ENCODE data around the gene IKZF5.

The IKZF5 gene

DNA sequence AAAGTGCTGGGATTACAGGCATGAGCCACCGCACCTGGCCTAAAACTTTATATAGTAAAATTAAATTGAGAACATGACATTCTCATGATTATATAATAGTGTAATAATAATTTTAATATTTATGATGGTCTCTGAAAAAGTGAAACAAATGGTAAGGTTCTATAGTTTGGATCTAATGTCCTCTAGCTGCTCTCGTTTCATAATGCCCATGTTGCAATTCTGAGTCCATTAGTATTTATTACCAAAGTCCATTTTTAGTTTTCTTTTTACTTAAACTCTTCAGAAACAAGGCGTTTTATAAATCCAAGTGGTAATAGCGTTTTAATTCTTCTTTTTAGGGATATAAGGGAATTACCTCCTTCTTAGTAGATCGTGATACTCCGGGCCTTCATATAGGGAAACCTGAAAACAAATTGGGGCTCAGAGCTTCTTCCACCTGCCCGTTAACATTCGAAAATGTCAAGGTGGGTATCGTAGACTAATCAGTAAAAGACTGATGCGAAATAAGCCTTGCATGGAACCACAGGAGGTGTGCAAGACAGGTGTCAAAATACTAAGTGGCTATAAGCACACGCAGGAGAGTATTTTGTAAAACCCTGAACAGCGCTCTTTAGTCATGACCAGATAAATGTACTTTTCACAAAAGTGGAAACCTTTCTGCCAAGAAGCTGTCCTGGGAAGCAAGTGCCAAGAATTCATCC lies 34.3 kb upstream of the IKZF5 start:
- H3K9me3 ChIP-seq (ENCODE audit: severe bottlenecking): no peaks in the 10 kb centered on the region
- DNase-seq: no peak
- TF ChIP-seq, protein P1, sequence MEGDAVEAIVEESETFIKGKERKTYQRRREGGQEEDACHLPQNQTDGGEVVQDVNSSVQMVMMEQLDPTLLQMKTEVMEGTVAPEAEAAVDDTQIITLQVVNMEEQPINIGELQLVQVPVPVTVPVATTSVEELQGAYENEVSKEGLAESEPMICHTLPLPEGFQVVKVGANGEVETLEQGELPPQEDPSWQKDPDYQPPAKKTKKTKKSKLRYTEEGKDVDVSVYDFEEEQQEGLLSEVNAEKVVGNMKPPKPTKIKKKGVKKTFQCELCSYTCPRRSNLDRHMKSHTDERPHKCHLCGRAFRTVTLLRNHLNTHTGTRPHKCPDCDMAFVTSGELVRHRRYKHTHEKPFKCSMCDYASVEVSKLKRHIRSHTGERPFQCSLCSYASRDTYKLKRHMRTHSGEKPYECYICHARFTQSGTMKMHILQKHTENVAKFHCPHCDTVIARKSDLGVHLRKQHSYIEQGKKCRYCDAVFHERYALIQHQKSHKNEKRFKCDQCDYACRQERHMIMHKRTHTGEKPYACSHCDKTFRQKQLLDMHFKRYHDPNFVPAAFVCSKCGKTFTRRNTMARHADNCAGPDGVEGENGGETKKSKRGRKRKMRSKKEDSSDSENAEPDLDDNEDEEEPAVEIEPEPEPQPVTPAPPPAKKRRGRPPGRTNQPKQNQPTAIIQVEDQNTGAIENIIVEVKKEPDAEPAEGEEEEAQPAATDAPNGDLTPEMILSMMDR (IDR thresholded peaks at IDR 0.05; ENCODE audit: low read depth, low read length): no peak
- H3K27me3 ChIP-seq (ENCODE audit: insufficient read depth, low read depth, severe bottlenecking): no peaks in the 10 kb centered on the region
- H3K36me3 ChIP-seq: no peaks in the 10 kb centered on the region; the same call in 1 of the 2 replicates
- no peak overlapping the region for H3K27ac ChIP-seq
- no peak overlapping the region for H3K4me3 ChIP-seq (ENCODE audit: low read depth, low read length)

DNA sequence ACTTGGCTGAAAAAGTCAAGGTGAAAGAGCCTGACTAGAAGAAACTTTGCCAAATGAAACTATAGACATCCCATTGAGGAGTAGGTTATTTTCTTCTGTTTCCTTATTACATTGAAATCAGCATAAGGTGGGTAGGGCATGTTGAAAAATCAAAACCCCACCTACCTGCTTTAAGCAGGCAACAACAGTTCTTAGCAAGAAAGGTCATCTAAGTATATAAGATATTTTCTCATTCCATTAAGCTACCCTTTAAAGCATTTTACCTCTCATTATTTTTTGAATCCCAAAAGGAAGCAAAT lies 31.0 kb upstream of the IKZF5 start:
- TF ChIP-seq, protein P1 (IDR thresholded peaks at IDR 0.05; ENCODE audit: low read depth, low read length): no peak
- H3K4me3 ChIP-seq (ENCODE audit: low read depth, low read length): no peak overlapping the region
- DNase-seq: no peak
- no peaks in the 10 kb centered on the region for H3K27me3 ChIP-seq (ENCODE audit: insufficient read depth, low read depth, severe bottlenecking)
- no peak overlapping the region for H3K27ac ChIP-seq
- no peaks in the 10 kb centered on the region for H3K36me3 ChIP-seq
- no peaks in the 10 kb centered on the region for H3K9me3 ChIP-seq (ENCODE audit: severe bottlenecking)

DNA sequence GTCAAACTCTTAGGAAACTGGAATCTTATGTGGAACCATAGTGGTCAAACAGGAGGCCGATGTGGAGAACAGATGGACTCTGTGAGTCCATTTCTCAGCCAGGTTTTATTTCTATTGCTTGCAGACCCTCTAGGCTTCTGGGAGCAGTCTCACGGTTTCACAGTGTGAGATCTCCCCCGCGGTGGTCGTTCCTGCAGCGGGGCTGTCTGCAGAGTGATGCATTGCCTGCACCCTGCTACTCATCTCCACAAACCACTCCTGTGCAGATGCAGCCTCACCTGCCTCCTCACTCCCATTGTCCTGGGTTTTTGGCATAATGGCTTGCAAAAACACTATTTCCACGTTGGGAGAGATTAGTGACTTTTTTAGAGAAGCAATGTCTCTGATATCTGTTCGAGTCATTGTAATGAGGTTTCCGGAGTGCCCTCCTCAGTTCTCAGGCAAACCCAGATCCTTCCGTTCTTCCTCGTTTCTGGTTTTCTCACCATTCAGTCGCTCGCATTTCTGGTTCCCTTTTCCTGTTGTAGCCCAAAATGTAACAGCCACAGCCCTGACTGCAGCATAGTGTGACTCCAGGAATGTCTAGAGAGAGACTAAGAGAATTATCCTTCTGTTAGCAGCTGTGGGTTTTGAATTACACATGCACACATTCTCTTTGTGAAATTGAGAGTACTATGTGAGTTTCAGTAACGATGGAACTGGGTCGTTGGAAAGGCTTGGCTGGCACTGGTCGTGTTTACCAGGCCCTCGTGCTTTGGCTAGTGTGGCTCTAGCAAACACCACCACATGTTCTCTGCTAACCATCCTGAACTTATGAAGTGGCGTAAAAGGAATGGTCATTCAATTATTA lies 30.4 kb upstream of the IKZF5 start:
- H3K9me3 ChIP-seq (ENCODE audit: severe bottlenecking): no peaks in the 10 kb centered on the region
- TF ChIP-seq, protein P1 (IDR thresholded peaks at IDR 0.05; ENCODE audit: low read depth, low read length): no peak
- no peak for DNase-seq
- no peaks in the 10 kb centered on the region for H3K36me3 ChIP-seq
- no peak overlapping the region for H3K27ac ChIP-seq
- H3K4me3 ChIP-seq (ENCODE audit: low read depth, low read length): no peak overlapping the region
- no peaks in the 10 kb centered on the region for H3K27me3 ChIP-seq (ENCODE audit: insufficient read depth, low read depth, severe bottlenecking)

DNA sequence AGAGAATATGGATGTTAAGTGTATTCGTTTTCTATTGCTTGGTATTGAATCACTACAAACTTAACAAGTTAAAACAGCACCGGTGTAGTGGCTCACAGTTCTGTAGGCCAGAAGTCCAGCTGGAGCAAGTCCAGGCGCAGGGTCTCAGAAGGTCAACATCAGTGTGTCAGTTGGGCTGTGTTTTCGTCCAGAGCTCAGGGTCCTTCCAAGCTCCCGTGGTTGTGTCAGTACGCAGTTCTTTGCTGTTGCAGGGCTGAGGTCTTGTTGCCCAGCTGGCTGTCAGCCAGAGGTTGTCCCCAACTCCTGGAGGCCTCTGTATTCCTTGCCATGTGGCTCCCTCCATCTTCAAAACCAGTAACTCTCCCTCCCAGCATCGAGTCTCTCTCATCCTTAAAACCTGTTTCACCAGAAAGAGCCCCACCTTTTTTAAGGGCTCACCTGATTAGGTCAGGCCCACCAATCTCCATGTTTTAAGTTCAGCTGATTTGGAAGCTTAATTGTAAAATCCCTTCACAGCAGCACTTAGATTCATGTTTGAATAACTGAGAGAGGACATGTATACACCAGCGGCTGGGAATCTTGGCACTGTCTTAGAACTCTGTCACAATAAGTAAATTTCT lies 27.0 kb upstream of the IKZF5 start:
- no peak overlapping the region for H3K4me3 ChIP-seq (ENCODE audit: low read depth, low read length)
- H3K27me3 ChIP-seq (ENCODE audit: insufficient read depth, low read depth, severe bottlenecking): no peaks in the 10 kb centered on the region
- H3K9me3 ChIP-seq (ENCODE audit: severe bottlenecking): no peaks in the 10 kb centered on the region
- DNase-seq: no peak
- H3K36me3 ChIP-seq: no peaks in the 10 kb centered on the region
- TF ChIP-seq, protein P1 (IDR thresholded peaks at IDR 0.05; ENCODE audit: low read depth, low read length): no peak
- H3K27ac ChIP-seq: no peak overlapping the region

DNA sequence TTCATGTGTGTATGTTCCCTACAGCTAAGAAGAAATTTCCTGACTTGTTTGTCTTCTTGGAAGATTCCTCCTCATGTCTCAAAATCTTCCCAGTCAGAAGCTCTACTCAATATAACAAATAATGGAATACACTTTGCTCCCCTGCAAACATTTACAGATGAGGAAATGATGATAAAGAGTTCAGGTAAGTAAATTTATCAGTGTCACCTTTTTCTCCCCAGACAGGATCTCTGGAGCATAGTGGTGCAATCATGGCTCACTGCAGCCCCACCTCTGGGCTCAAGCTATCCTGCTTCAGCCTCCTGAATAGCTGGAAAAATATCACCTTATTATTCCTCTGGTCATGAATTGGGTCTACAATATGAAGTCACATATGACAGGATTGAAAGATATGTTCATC lies 25.7 kb upstream of the IKZF5 start:
- no peaks in the 10 kb centered on the region for H3K36me3 ChIP-seq
- TF ChIP-seq, protein P1 (IDR thresholded peaks at IDR 0.05; ENCODE audit: low read depth, low read length): no peak
- H3K27me3 ChIP-seq (ENCODE audit: insufficient read depth, low read depth, severe bottlenecking): no peaks in the 10 kb centered on the region
- no peaks in the 10 kb centered on the region for H3K9me3 ChIP-seq (ENCODE audit: severe bottlenecking)
- no peak overlapping the region for H3K4me3 ChIP-seq (ENCODE audit: low read depth, low read length)
- no peak for DNase-seq
- H3K27ac ChIP-seq: no peak overlapping the region
